Activated T-cell treated with anti-CD3 and anti-CD28 coated beads, Interleukin-2, amount 50 U/mL, for 1 hour (primary cell): ENCODE data around the gene COL4A1.

Experiments used
- DNase-seq: peaks from one replicate; pipeline ENCODE4 v3.0.0-alpha.2; 2020

Gene COL4A1

GRCh38 chr13:110306960-110307766, at the start of gene COL4A1, which contains the start of gene COL4A2:
Gene COL4A1, minus strand, starts transcription at chr13:110307157. Its CDS starts 130 bp downstream, at chr13:110307027.
Gene COL4A2, plus strand, starts transcription at chr13:110307284. Its CDS starts 620 bp downstream, at chr13:110307904.
- DNase-seq = no peak

GRCh38 chr13:110356362-110356761, 49.4 kb upstream of the COL4A1 start:
- DNase-seq = no peak

- no peak for DNase-seq
These were observed 47.9 kb upstream of the COL4A1 start for GRCh38 chr13:110354715-110355473.

GRCh38 chr13:110354123-110354627, 47.2 kb upstream of the COL4A1 start:
- no peak for DNase-seq

- DNase-seq = no peak
These were observed 46.5 kb upstream of the COL4A1 start for GRCh38 chr13:110353339-110353977.

GRCh38 chr13:110352735-110353134, 45.8 kb upstream of the COL4A1 start:
- no peak for DNase-seq

GRCh38 chr13:110351636-110352420, 44.9 kb upstream of the COL4A1 start:
- DNase-seq = no peak

GRCh38 chr13:110350509-110350908, 43.6 kb upstream of the COL4A1 start:
- no peak for DNase-seq

- DNase-seq = no peak
These were observed 43.1 kb upstream of the COL4A1 start for GRCh38 chr13:110350049-110350448.

- no peak for DNase-seq
These were observed 42.3 kb upstream of the COL4A1 start for GRCh38 chr13:110349239-110349638.

- DNase-seq = no peak
These were observed 41.5 kb upstream of the COL4A1 start for GRCh38 chr13:110348309-110349105.

- DNase-seq = no peak
These were observed 40.8 kb upstream of the COL4A1 start for GRCh38 chr13:110347535-110348308.

- no peak for DNase-seq
These were observed 40.1 kb upstream of the COL4A1 start for GRCh38 chr13:110347088-110347487.

- no peak for DNase-seq
These were observed 39.7 kb upstream of the COL4A1 start for GRCh38 chr13:110346661-110347067.

- no peak for DNase-seq
These were observed 38.7 kb upstream of the COL4A1 start for GRCh38 chr13:110345701-110346100.

- DNase-seq = no peak
These were observed 38.3 kb upstream of the COL4A1 start for GRCh38 chr13:110345266-110345665.

- no peak for DNase-seq
These were observed 37.4 kb upstream of the COL4A1 start for GRCh38 chr13:110344320-110344719.

GRCh38 chr13:110343241-110343865, 36.4 kb upstream of the COL4A1 start:
- DNase-seq = no peak

- DNase-seq = no peak
These were observed 35.5 kb upstream of the COL4A1 start for GRCh38 chr13:110342474-110342873.
